Neural progenitor cell (in vitro differentiated cells): ENCODE measurements around the gene RBBP8NL.

Experiments
- EZH2 ChIP-seq: fragments of 200-600 bp; sonication (generic); IDR thresholded peaks from 2 replicates; pipeline ENCODE4 v1.6.1; 2017; ENCODE audit warnings: antibody characterized with exemption, mild to moderate bottlenecking, moderate library complexity
- TF ChIP-seq, protein P1 (sequence below): fragments of 200-600 bp; sonication (generic); IDR thresholded peaks from 2 replicates; pipeline ENCODE4 v1.5.1; 2017; ENCODE audit warnings: antibody characterized with exemption, mild to moderate bottlenecking

DNA sequence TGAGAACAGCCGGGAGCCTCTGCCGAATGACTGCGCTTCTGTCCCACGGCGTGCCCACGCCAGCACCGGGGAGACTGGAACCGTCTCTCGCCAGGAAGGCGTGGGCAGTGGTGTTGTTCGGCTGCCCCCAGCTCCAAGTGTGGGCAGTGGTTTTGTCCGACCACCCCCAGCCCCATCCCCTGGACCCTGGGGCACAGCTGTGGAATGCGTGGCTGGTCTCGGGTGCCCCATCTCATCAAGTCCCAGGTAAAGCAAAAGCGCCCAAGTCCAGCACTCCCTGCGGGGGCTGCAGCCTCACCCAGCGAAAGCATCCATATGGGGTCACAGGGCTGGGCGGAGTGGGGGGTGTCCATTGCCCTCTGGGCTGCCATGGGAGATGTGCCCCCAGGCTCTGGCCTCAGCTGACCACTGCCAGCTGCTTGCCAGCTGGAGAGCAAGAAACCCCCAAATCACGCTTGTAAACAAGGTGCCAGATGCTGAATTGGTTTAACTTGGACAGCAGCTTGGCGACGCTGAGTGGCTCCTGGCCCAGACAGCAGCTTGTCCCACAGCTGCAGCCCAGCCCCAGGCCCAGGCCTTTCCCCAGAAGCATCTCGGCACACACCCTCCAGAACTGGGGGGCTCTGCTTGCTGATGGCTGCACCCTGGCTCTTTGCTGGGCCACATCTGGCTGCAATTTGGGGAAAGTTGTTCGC, 24.7 kb downstream of the RBBP8NL start:
- no peak for TF ChIP-seq EZH2
- TF ChIP-seq, protein P1, sequence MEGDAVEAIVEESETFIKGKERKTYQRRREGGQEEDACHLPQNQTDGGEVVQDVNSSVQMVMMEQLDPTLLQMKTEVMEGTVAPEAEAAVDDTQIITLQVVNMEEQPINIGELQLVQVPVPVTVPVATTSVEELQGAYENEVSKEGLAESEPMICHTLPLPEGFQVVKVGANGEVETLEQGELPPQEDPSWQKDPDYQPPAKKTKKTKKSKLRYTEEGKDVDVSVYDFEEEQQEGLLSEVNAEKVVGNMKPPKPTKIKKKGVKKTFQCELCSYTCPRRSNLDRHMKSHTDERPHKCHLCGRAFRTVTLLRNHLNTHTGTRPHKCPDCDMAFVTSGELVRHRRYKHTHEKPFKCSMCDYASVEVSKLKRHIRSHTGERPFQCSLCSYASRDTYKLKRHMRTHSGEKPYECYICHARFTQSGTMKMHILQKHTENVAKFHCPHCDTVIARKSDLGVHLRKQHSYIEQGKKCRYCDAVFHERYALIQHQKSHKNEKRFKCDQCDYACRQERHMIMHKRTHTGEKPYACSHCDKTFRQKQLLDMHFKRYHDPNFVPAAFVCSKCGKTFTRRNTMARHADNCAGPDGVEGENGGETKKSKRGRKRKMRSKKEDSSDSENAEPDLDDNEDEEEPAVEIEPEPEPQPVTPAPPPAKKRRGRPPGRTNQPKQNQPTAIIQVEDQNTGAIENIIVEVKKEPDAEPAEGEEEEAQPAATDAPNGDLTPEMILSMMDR, result no peak
